Measurements from ENCODE around the gene DDX10.
"Not testable (repeated sequence)": the region's sequence is repeated elsewhere in the genome, so short reads cannot be mapped to it uniquely, and the experiment has no call there.

DDX10 gene

DNA sequence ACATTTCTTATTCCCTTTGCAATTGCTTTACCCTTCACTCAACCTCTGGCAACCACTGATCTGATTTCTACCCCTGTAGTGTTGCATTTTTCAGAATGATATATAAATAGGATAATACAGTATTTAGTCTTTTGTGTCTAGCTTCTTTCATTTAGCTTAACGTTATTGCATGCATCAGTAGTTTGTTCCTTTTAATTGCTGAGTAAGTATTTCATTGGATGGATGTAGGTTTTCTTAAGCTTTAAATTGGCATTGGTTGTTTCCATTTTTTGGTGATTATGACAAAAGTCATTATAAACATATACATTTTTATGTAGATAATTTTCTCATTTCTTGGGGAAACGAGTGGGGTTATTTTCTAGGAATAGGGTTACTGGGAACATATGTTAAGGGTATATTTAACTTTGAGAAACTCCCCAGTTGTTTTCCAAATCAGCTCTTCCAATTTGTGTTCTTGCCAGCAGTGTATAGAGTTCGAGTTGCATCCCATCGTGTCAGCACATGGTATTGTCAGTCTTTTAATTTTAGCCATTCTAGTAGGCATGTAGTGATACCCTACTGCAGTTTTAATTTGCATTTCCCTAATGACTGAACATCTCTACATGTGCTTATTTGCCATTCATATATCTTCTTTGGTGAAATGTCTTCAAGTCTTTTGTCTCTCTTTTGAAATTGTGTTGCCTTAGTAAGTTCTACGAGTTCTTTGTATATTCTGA is 60.3 kb downstream of the DDX10 start:
- DNase-seq: no peak

DNA sequence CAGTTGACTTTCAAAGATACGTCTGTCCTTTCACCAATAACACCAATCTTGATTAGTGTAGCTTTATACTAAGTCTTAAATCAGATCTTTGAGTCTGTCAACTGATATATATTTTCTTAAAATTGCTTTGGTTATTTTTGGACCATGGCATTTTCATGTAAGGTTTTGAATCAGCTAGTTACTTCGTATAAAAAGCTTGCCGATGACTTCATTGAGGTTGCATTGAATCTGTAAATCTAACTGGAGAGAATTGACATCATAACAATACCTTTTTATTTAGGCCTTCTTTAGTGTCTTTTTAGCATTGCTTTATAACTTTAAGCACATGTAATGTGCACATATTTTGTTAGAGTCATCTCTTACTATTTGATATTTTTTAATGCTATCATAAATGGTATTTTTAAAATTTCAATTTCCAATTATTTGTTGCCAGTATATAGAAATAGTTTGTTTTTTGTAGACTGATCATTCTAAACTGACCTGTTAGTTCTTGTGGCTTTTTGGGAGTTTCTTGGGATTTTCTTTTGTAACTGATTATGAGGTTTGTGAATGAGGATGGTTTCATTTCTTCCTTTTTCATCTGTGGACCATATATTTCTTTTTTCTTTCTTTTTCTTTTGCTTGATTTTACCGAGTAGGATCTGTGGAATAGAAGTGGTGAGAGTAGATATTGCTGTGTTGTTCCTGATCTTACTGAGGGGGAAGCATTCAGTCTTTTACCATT is 61.4 kb downstream of the DDX10 start:
- no peak for DNase-seq

DNA sequence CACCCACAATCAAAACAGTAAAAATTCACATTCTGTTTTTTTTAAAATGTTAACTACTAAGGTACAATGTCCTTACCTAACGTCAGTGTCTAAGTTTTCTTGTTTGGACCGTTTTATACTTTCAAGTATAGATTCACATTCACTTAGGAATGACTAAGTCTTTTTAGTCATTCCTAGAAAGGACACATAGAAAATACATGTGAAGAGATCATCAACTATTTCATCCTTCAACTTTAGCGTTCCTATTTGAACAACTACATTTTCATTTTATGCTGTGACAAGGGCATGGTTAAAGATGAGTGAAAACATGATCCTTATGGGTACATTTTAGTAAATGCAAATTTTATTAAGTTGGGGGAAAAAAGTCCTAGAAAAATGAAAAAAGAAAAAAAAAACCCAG is 62.8 kb downstream of the DDX10 start:
- DNase-seq: no peak

DNA sequence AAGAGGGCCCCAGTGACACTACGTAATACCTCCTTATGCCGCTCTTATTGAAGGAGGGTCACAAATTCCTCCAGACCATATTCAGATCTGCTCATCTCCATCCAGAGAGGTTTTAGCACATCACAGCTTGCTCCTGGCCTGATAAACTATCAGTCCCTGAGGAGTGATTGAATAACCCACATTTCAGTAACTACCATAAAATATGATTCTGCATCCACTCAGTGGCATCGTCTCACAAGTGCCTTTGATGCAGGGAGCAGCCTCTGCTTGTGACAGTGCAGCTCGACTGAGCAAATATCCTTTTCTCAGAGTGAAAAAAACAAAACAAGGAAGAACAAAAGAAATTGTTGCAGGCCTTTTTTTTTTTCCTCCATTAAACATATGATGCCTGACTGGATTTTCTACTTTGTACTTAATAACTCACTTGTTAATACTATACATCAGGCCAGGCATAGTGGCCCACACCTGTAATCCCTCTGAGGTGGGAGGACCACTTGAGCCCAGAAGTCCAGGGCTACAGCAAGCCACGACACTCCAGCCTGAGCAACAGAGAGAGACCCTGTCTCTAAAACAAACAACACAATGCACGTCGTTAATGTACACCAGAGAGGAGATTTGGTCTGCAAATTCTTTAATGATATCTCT is 64.5 kb downstream of the DDX10 start:
- DNase-seq: no peak

DNA sequence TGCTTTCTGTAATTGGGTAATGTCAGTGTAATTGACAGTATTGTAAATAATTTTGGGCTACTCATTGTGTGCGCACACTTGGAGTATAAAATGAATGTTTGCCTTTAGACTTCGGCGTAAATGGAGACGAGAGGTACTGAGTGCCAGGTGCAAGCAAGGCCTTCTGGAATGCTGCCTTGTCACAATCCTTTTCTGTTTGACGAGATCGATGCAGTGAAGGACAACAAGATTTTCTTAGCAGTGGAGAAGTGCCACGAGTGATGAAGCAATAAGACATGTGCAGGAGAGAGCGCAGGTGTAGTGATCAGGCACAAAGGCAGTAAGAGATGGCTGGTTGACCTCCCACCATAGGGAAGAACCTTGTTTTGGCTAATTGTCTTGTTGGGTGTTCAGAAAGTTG is 67.5 kb downstream of the DDX10 start:
- no peak for DNase-seq

DNA sequence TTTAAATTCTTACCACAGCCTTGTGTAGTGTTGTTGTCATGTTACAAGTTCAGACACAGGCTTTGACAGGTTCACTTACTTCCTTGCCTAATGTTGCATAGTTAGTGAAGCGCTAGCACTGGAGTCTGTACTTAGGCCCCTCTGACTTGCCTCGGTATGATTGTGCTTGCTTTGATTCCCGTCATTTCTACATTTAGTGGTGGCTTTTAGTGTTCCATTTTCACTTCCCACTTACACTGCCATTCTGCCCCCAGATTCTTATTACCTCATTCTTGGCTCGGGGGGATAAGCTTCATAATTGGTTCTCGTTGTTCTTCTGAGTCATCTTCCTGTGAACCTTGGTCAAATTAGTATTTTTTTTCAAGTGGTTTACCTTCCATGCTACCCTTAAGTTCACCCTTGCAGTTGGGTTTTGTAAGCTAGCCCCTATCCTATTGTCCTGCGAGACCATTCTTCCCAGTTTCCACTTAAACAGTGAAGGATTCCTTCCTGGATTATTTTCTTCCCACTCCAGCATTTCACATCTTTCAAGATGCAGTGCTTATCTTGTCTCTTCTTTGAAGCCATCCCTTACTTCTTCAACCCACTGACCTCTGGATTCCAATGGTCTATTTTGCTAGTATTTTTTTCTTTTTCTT is 68.7 kb downstream of the DDX10 start:
- DNase-seq: no peak

- no peak for DNase-seq
Observed at GRCh38 chr11:108734283-108734682, 69.4 kb downstream of the DDX10 start.

DNA sequence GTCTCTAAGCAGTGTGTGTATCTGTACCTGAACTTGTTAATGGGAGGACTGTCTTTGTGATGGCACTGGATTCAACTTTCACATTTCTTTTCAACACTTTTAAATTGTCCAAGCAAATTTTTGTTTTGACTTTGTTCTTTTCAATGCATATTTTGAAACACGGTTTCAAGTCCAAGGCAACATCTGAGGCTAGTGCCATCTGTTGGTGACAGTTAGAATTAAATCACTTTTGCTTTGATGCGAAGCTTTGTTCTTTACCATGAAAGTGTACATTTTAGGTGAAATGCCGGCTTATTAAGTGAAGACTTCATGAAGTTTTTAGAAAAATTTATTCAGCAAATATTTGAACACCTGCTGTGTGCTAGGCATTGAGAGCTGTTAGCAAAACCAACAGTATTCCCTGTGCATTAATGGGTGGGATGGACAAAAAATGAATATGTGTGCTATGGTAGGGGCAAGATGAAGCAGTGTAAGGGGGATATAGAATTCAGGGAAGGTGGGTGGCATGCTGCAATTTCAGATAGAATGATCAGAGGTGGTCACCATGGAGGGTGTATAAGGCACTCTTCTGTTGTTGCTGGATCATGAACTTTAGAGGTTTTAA is 70.2 kb downstream of the DDX10 start:
- DNase-seq: no peak

- not testable (repeated sequence) for DNase-seq
Observed at GRCh38 chr11:108740132-108740531, 75.3 kb downstream of the DDX10 start.

- no peak for DNase-seq
Observed at GRCh38 chr11:108743851-108744250, 79.0 kb downstream of the DDX10 start.

- no peak for DNase-seq
Observed at GRCh38 chr11:108748968-108749367, 84.1 kb downstream of the DDX10 start.

- no peak for DNase-seq
Observed at GRCh38 chr11:108751444-108751843, 86.6 kb downstream of the DDX10 start.

DNA sequence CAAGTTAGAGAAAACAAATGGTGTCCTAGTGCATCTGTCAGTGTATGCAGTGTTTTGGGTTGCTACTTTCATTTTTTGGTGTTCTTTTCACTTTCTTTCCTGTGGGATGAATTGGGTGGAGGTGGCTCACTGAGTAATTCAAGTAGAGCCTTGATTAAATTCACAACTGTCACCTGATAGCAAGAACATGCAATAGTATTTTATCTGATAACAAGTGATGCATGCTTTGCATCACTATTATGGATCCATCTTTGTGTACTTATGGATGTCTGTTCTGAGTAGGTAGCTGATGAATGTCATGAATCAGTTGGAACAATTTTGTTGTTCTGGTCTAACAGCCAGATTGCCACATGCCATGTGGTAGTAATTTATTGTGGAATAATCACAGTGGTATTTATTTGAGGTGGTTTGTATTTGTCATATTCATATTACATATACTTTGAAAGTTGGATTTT is 87.5 kb downstream of the DDX10 start:
- no peak for DNase-seq

DNA sequence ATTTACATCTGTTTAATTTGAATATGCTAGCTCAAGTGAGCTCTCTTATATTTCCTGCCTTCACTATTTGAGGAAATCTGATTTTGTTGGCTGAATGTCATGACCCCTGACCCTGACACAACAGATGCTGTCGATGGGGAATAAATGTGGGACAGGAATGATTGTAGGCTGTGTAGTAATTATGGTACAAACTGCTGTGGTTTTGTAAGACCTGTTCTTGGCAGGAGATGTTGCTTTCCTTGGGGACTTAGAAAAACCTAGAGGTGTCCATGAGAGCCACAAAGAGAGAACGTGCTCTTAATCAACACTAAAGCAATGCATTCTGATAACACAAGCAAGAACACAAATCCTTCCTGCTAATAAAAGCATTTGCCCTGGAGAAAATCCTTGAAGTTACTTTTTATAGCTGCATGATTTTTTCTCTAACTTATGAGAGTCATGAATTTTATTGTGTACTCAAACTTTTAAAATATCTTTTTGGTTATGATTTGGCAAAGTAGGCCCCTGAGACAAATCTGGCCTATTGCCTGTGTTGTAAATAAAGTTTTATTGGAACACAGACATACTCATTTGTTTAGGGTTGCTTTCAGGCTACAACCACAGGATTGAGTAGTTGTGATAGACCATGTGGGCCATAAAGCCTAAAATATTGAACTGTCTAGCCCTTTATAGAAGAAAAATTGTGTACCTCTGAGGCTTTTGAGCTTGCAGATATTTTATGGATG is 90.2 kb downstream of the DDX10 start:
- no peak for DNase-seq

DNA sequence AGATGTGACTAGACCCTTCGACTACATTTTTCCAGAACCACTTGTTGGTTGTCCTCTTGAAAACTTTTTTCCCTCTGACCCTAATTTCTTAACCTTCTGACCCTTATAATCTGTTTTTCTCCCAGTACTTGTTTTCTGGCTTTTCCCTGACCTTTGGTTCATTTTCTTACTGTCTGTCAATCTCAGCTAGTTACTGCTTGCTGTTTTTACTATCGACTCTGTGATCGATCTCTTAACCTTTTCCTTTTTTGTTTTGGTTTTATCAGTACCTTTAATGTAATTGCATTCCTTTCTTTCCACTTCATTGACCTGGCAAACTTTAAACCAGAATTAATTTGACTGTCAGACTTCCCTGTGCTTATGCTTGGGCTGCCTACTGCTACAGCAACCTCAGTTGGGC is 92.8 kb downstream of the DDX10 start:
- no peak for DNase-seq

DNA sequence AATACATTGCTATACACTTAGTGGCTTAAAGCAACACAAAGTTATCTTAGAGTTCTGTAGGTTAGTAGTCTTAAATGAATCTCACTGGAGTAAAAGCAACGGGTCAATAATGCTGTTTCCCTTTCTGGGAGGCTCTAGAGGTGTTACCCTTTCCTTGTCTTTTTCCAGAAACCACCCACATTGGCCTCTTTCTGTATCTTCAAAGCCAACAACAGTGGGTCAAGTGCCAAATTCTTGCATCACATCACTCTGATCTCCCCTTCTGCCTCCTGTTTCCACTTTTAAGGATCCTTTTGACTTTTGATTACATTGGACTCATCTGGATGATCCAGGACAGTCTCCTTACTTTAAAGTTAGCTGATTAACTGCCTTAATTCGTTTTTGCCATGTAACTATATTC is 93.6 kb downstream of the DDX10 start:
- no peak for DNase-seq

GRCh38 chr11:108766596-108767173 is 101.8 kb downstream of the DDX10 start:
- DNase-seq: no peak

GRCh38 chr11:108768370-108768769 is 103.5 kb downstream of the DDX10 start:
- no peak for DNase-seq

DNA sequence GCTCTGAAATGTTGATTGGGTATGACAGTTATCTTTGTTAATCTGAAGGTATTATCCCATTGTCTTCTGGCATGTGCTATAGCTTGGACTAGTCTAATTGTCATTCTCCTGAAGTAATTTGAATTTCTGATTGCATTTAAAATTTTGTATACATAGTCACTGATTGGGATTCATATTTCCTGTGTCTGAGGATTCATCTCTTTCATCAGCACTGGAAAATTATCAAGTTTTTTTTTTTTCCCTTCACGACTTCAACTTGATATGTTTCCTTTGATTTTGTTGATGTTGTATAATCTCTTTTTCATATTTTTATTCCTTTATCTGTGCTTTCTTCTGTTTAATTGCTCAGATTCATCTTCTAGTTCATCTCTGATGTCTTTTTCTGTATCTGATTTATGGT is 104.1 kb downstream of the DDX10 start:
- DNase-seq: no peak

DNA sequence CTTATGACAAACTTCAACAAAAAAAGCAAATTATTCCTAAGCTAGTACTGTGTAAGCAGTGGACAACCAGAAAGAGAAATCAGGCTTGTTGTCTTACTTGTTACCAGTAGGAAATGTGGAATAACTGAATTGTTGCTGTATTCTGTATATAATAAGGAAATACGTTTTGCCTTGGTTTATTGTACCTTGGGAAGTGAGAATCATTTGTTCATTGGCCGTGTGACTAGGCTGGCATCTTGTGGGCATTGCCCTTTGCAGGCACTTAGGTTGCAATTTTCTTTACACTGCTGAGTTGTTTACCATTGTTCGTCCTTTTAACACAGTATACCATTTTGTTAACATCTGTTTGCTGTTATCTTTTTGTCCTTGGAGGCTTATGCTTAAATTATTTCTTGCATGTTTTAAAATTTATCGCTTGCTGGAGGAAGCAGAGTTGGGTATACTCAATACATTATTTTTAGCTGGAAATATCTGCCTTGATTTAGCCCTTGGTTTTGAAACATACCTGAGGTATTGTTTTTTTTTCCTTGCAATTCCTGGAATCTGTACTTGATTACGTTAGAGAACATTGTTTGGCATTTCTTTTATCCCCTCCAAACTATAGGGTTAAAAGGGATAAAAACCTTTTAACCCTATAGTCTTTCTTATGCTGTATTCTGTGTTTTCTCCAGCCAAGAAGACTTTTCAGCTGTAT is 109.3 kb downstream of the DDX10 start:
- no peak for DNase-seq

DNA sequence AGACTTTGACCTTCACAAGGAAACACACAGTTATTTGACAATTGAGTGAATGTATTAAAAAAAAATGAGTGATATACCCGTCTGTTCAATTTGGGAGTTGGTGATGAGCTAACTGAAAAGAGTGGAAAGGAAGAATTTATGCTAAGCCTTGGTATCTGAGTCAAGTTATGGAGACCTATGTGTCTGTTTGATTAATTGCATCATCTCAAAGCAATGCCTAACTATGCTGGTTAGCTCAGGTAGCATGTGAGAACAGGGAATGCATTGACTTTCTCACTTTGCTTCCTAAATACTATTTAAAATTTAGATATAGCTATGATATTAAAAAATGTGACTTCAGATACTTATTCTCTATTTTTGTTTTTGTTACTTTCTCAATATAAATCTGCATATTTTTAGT is 110.5 kb downstream of the DDX10 start:
- no peak for DNase-seq

Measured in retina (tissue), 1 donor.